K562 (cell line): ENCODE results near the gene ZNF239. TPM values are rescaled to one million over a fixed set of nuclear protein-coding genes. Genes with fewer than 3 reads are reported as not detected.

ENCODE experiments used
- BDP1 ChIP-seq: IDR thresholded peaks from 3 replicates; pipeline ENCODE4 v1.6.1; 2011; ENCODE audit not compliant: insufficient read length, insufficient read depth
- CHCHD3 ChIP-seq: fragments of 250-450 bp; sonication (Bioruptor Pico); IDR thresholded peaks from 2 replicates; pipeline ENCODE4 v2.1.2; 2022; ENCODE audit warnings: mild to moderate bottlenecking
- EP400 ChIP-seq: fragments of 450-650 bp; IDR thresholded peaks from 2 replicates; pipeline ENCODE4 v1.6.1; 2017; ENCODE audit warnings: antibody characterized with exemption, mild to moderate bottlenecking, moderate library complexity
- GABPB1 ChIP-seq: sonication (generic); formaldehyde crosslinking; IDR thresholded peaks from 2 replicates; pipeline ENCODE4 v1.8.0; 2022; ENCODE audit warnings: mild to moderate bottlenecking, missing genetic modification reagents
- HCFC1 ChIP-seq: IDR thresholded peaks from 2 replicates; pipeline ENCODE4 v1.6.1; 2012; ENCODE audit warnings: low read depth, low read length, improper control_type of control experiment
- KAT2B ChIP-seq: IDR thresholded peaks from one replicate; pipeline ENCODE4 v1.6.1; 2012; ENCODE audit warnings: low read depth, mild to moderate bottlenecking, control low read depth, inconsistent platforms, low read length, moderate library complexity
- NCOA6 ChIP-seq: fragments of 450-650 bp; IDR thresholded peaks from 2 replicates; pipeline ENCODE4 v1.6.1; 2017; ENCODE audit warnings: mild to moderate bottlenecking
- PTBP1 ChIP-seq: fragments of 200-400 bp; formaldehyde crosslinking; IDR thresholded peaks from 2 replicates; pipeline ENCODE4 v1.6.1; 2017; ENCODE audit warnings: low read depth, low read length
- RBM14 ChIP-seq: fragments of 200-400 bp; formaldehyde crosslinking; IDR thresholded peaks from 2 replicates; pipeline ENCODE4 v1.6.1; 2018; ENCODE audit warnings: low read depth, mild to moderate bottlenecking, low read length, moderate library complexity, borderline replicate concordance; ENCODE audit not compliant: insufficient read depth
- SIX5 ChIP-seq, 2 experiments: IDR thresholded peaks; 2 replicates each; pipeline ENCODE4 v1.6.1; 2011; ENCODE audit warnings: low read length in 2 of 2, borderline replicate concordance in 1 of 2, low read depth in 1 of 2, mild to moderate bottlenecking in 1 of 2, moderate library complexity in 1 of 2; ENCODE audit not compliant: insufficient read depth in 1 of 2
- SMARCB1 ChIP-seq: IDR thresholded peaks from 2 replicates; pipeline ENCODE4 v1.6.1; 2011; ENCODE audit warnings: improper control_type of control experiment, low read depth; ENCODE audit not compliant: insufficient read length
- SMC3 ChIP-seq: conservative IDR thresholded peaks from 2 replicates; pipeline ENCODE4 v1.6.1; 2011; ENCODE audit warnings: low read depth, low read length, improper control_type of control experiment; ENCODE audit not compliant: insufficient read depth
- ZNF41 ChIP-seq: fragments of 250-450 bp; sonication (Bioruptor Pico); conservative IDR thresholded peaks from 2 replicates; pipeline ENCODE4 v1.4.0; 2020; ENCODE audit warnings: mild to moderate bottlenecking
- polyA plus RNA-seq, 8 experiments: library from polyadenylated mRNA; depleted of rRNA in 4 of 8; stranded (reverse) in 5 of 8; unstranded in 3 of 8; fragments of >200 nt; fragmentation: Nextera tagmentation in 2 of 8; fragmentation: Illumina TruSeq in 1 of 8; extraction: Ambion mirVana in 2 of 8; extraction: Trizol in 1 of 8; gene quantifications; 2 replicates each; pipeline versions ENCODE4 v1.2.1 to v1.2.3, GENCODE V29; 2011 to 2014; ENCODE audit warnings: inconsistent platforms in 1 of 8, missing spikeins in 1 of 8
- total RNA-seq, 7 experiments: library from RNA; depleted of rRNA in 6 of 7; stranded (reverse); fragments of >200 nt in 6 of 7; fragmentation: Illumina TruSeq in 2 of 7; extraction: Trizol in 2 of 7; gene quantifications; 2 replicates each; pipeline versions ENCODE4 v1.2.1 to v1.2.3, GENCODE V29; 2011 to 2021; ENCODE audit warnings: low replicate concordance in 1 of 7
- TF ChIP-seq, protein P1 (sequence below): sonication (generic); formaldehyde crosslinking; IDR thresholded peaks from 2 replicates; pipeline ENCODE4 v1.8.0; 2023; ENCODE audit warnings: mild to moderate bottlenecking, missing genetic modification reagents
- TF ChIP-seq, protein P2 (sequence below): sonication (generic); formaldehyde crosslinking; IDR thresholded peaks from 2 replicates; pipeline ENCODE4 v1.8.0; 2022; ENCODE audit warnings: missing genetic modification reagents, mild to moderate bottlenecking, moderate library complexity, borderline replicate concordance
- TF ChIP-seq, protein P3 (sequence below): fragments of 250-450 bp; sonication (Bioruptor Pico); IDR thresholded peaks from 2 replicates; pipeline ENCODE4 v1.4.0; 2020; ENCODE audit warnings: mild to moderate bottlenecking, moderate library complexity, borderline replicate concordance

Gene ZNF239
- total and polyA plus RNA-seq, 9 of the 15 experiments (the other 6 are each of a cell fraction or from before 2014, with no cell fraction given): 13.7 to 26.7 (median 23.4) TPM

DNA sequence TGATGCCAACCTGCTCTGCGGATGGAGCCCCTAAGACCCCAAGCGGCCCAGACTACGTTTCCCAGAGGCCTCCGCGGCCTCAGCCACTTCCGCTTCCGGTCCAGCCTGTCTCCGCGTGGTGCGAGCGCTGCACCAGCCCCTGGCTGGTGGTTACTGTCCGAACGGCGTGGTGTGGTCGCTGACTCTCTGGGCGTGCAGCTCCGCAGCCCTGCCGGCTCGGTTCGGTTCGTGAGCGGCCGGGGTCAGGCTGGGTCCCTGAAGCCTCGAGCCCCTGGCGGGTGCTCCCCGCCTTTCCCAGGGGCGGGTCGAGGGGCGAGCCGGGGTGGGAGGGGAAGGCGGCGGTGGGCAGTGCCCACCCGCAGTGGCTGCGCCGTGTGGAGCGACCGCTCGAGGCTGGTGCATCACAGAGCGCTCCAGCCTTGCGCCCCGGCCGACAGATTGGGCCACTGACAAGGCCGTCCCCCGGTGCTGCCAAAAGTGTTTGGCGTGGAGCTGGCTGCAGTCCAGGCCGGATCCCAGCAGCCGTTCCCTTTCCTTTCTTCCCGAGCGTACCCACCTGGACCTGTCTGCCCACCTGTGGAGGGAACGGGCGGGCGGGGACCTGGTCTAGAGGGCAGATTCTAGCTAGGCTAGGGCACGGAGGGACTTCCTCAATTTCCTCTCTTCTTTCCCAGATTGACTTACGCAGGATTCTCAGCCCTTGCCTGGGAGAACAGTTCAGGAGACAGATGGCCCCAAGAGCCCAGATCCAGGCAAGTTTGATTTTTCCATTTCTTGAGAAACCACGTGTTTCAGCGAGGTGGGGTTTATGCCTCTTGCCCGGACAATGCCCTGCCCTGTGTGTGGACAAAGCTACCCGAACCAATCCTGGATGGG lies 32.1 kb upstream of the ZNF239 start, which contains the start of gene ZNF485 (continued):
- TF ChIP-seq SIX5 (IDR thresholded peaks at IDR 0.05; ENCODE audit: borderline replicate concordance in 1 of 2, insufficient read depth in 1 of 2, low read depth in 1 of 2, low read length in 2 of 2) (peak; percentile 82), CHCHD3 (no peak), EP400 (peak; percentile 95), GABPB1 (peak; percentile 99), HCFC1 (peak; percentile 98), KAT2B (no peak), RBM14 (no peak), BDP1 (no peak), ZNF41 (no peak), PTBP1 (no peak), NCOA6 (no peak), SMC3 (no peak), SMARCB1 (no peak)
- TF ChIP-seq, protein P1, sequence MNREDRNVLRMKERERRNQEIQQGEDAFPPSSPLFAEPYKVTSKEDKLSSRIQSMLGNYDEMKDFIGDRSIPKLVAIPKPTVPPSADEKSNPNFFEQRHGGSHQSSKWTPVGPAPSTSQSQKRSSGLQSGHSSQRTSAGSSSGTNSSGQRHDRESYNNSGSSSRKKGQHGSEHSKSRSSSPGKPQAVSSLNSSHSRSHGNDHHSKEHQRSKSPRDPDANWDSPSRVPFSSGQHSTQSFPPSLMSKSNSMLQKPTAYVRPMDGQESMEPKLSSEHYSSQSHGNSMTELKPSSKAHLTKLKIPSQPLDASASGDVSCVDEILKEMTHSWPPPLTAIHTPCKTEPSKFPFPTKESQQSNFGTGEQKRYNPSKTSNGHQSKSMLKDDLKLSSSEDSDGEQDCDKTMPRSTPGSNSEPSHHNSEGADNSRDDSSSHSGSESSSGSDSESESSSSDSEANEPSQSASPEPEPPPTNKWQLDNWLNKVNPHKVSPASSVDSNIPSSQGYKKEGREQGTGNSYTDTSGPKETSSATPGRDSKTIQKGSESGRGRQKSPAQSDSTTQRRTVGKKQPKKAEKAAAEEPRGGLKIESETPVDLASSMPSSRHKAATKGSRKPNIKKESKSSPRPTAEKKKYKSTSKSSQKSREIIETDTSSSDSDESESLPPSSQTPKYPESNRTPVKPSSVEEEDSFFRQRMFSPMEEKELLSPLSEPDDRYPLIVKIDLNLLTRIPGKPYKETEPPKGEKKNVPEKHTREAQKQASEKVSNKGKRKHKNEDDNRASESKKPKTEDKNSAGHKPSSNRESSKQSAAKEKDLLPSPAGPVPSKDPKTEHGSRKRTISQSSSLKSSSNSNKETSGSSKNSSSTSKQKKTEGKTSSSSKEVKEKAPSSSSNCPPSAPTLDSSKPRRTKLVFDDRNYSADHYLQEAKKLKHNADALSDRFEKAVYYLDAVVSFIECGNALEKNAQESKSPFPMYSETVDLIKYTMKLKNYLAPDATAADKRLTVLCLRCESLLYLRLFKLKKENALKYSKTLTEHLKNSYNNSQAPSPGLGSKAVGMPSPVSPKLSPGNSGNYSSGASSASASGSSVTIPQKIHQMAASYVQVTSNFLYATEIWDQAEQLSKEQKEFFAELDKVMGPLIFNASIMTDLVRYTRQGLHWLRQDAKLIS (CRISPR knock-in tag): no peak
- TF ChIP-seq, protein P2, sequence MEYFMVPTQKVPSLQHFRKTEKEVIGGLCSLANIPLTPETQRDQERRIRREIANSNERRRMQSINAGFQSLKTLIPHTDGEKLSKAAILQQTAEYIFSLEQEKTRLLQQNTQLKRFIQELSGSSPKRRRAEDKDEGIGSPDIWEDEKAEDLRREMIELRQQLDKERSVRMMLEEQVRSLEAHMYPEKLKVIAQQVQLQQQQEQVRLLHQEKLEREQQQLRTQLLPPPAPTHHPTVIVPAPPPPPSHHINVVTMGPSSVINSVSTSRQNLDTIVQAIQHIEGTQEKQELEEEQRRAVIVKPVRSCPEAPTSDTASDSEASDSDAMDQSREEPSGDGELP (CRISPR knock-in tag): peak; percentile 86
- TF ChIP-seq, protein P3, sequence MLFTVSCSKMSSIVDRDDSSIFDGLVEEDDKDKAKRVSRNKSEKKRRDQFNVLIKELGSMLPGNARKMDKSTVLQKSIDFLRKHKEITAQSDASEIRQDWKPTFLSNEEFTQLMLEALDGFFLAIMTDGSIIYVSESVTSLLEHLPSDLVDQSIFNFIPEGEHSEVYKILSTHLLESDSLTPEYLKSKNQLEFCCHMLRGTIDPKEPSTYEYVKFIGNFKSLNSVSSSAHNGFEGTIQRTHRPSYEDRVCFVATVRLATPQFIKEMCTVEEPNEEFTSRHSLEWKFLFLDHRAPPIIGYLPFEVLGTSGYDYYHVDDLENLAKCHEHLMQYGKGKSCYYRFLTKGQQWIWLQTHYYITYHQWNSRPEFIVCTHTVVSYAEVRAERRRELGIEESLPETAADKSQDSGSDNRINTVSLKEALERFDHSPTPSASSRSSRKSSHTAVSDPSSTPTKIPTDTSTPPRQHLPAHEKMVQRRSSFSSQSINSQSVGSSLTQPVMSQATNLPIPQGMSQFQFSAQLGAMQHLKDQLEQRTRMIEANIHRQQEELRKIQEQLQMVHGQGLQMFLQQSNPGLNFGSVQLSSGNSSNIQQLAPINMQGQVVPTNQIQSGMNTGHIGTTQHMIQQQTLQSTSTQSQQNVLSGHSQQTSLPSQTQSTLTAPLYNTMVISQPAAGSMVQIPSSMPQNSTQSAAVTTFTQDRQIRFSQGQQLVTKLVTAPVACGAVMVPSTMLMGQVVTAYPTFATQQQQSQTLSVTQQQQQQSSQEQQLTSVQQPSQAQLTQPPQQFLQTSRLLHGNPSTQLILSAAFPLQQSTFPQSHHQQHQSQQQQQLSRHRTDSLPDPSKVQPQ (CRISPR knock-in tag): no peak
